Caco-2 (cell line): ENCODE measurements around the gene SLX4IP. TPM values are rescaled to one million over a fixed set of nuclear protein-coding genes. Genes with fewer than 3 reads are reported as not detected.

Experiments used
- microRNA-seq: library from miRNA; unstranded; fragments of <30 nt; microRNA quantifications from one replicate; pipeline ENCODE4 v1.2.0, GENCODE V29; 2022
- total RNA-seq: library from RNA; stranded (reverse); gene quantifications from 2 replicates; pipeline ENCODE4 v1.2.3, GENCODE V29; 2022

SLX4IP gene
- total RNA-seq, 1 experiment from 2014 or later: 8.5 TPM

Small RNAs within 50 kb of the gene (microRNA-seq; reads per million reads assigned to microRNA genes)
- 0.74 reads per million for gene MIR6870

Other genes starting within 250 kb of the SLX4IP start
- not detected in 2 replicates for gene SNAP25, start 216.5 kb upstream of the SLX4IP start, total RNA-seq
- gene MKKS, start 1.1 kb upstream of the SLX4IP start, total RNA-seq: 15.0 and 15.3 TPM in 2 replicates
- gene JAG1, start 238.7 kb downstream of the SLX4IP start, total RNA-seq: 69.1 and 69.8 TPM in 2 replicates